Neural cell (in vitro differentiated cells): Measurements from ENCODE around the gene LHFPL6. TPM values are rescaled to one million over a fixed set of nuclear protein-coding genes. Genes with fewer than 3 reads are reported as not detected.

ENCODE experiments used
- H2AFZ ChIP-seq: fragments of 200-600, 300-800 bp; sonication (generic), shearing (Covaris generic); 2 replicates; pipeline ENCODE4 v1.6.0; 2014; ENCODE audit warnings: low read depth, mild to moderate bottlenecking, antibody characterized with exemption, low read length, moderate library complexity
- H3F3A ChIP-seq: fragments of 200-600 bp; shearing (Covaris generic); 2 replicates; pipeline ENCODE4 v1.6.1; 2016; ENCODE audit warnings: mild to moderate bottlenecking, moderate library complexity, mixed read lengths, antibody characterized with exemption, low read length; ENCODE audit not compliant: insufficient read depth, poor library complexity, severe bottlenecking
- H3K27ac ChIP-seq: fragments of 200-600, 300-800 bp; sonication (generic), shearing (Covaris generic); 2 replicates; pipeline ENCODE4 v1.5.1; 2014; ENCODE audit warnings: mild to moderate bottlenecking, low read length, moderate library complexity
- H3K27me3 ChIP-seq: fragments of 300-800, 200-600 bp; sonication (generic), shearing (Covaris generic); 2 replicates; pipeline ENCODE4 v1.6.0; 2014; ENCODE audit warnings: mild to moderate bottlenecking, low read depth, low read length, moderate library complexity; ENCODE audit not compliant: insufficient read depth
- H3K36me3 ChIP-seq: fragments of 300-800, 200-600 bp; sonication (generic), shearing (Covaris generic); 2 replicates; pipeline ENCODE4 v1.5.1; 2014; ENCODE audit warnings: mild to moderate bottlenecking, antibody characterized with exemption, low read length, moderate library complexity; ENCODE audit not compliant: insufficient read depth
- H3K4me2 ChIP-seq: fragments of 300-800, 200-600 bp; sonication (generic), shearing (Covaris generic); 2 replicates; pipeline ENCODE4 v1.6.0; 2014; ENCODE audit warnings: mild to moderate bottlenecking, low read length
- H3K4me3 ChIP-seq: fragments of 300-800, 200-600 bp; sonication (generic), shearing (Covaris generic); 2 replicates; pipeline ENCODE4 v1.5.1; 2014; ENCODE audit warnings: mild to moderate bottlenecking, low read length, moderate library complexity
- H3K79me2 ChIP-seq: fragments of 200-600 bp; shearing (Covaris generic); replicated peaks from 2 replicates; pipeline ENCODE4 v1.6.0; 2014; ENCODE audit warnings: mild to moderate bottlenecking, low read length, moderate library complexity; ENCODE audit not compliant: insufficient read depth
- H3K9ac ChIP-seq: fragments of 300-800, 200-600 bp; sonication (generic), shearing (Covaris generic); 2 replicates; pipeline ENCODE4 v1.6.1; 2016; ENCODE audit warnings: mild to moderate bottlenecking, low read length, mixed read lengths
- H3K9me2 ChIP-seq: fragments of 200-600 bp; shearing (Covaris generic); 2 replicates; pipeline ENCODE4 v1.6.1; 2016; ENCODE audit warnings: mild to moderate bottlenecking, low read length, mixed read lengths; ENCODE audit not compliant: insufficient read depth
- H3K9me3 ChIP-seq: fragments of 200-600, 300-800 bp; sonication (generic), shearing (Covaris generic); 2 replicates; pipeline ENCODE4 v1.6.1; 2016; ENCODE audit warnings: mild to moderate bottlenecking, mixed run types, low read length, moderate library complexity, mixed read lengths
- H4K20me1 ChIP-seq: fragments of 200-600 bp; shearing (Covaris generic); 2 replicates; pipeline ENCODE4 v1.6.1; 2016; ENCODE audit warnings: mild to moderate bottlenecking, mixed run types; ENCODE audit not compliant: insufficient read depth
- EP300 ChIP-seq: fragments of 450-650 bp; conservative IDR thresholded peaks from 2 replicates; pipeline ENCODE4 v1.6.1; 2014; ENCODE audit warnings: antibody characterized with exemption, mild to moderate bottlenecking, moderate library complexity; ENCODE audit not compliant: poor library complexity, severe bottlenecking
- EZH2 ChIP-seq: fragments of 200-600, 300-800 bp; shearing (Covaris generic), sonication (generic); IDR thresholded peaks from 2 replicates; pipeline ENCODE4 v1.6.1; 2014; ENCODE audit warnings: antibody characterized with exemption, low read length, borderline replicate concordance, mild to moderate bottlenecking; ENCODE audit not compliant: insufficient read depth, poor library complexity, severe bottlenecking
- MXI1 ChIP-seq: fragments of 450-650 bp; conservative IDR thresholded peaks from 2 replicates; pipeline ENCODE4 v1.6.1; 2014; ENCODE audit warnings: antibody characterized with exemption, mild to moderate bottlenecking; ENCODE audit not compliant: poor library complexity, severe bottlenecking
- POLR2AphosphoS5 ChIP-seq: IDR thresholded peaks from 2 replicates; pipeline ENCODE4 v1.6.1; 2012
- RAD21 ChIP-seq: fragments of 450-650 bp; conservative IDR thresholded peaks from 2 replicates; pipeline ENCODE4 v1.6.1; 2014; ENCODE audit warnings: antibody characterized with exemption, mild to moderate bottlenecking, moderate library complexity
- REST ChIP-seq: IDR thresholded peaks from 2 replicates; pipeline ENCODE4 v1.6.1; 2012; ENCODE audit warnings: borderline replicate concordance
- SMC3 ChIP-seq: fragments of 450-650 bp; conservative IDR thresholded peaks from 2 replicates; pipeline ENCODE4 v1.6.1; 2014; ENCODE audit warnings: antibody characterized with exemption, mild to moderate bottlenecking, moderate library complexity; ENCODE audit not compliant: poor library complexity
- TAF1 ChIP-seq: IDR thresholded peaks from 2 replicates; pipeline ENCODE4 v1.6.1; 2012; ENCODE audit warnings: low read depth
- polyA plus RNA-seq: library from polyadenylated mRNA; depleted of rRNA; stranded (reverse); fragments of >200 nt; gene quantifications from 2 replicates; pipeline ENCODE4 v1.2.3, GENCODE V29; 2014
- TF ChIP-seq, protein P1 (sequence below): fragments of 450-650 bp; IDR thresholded peaks from 2 replicates; pipeline ENCODE4 v1.5.1; 2014; ENCODE audit warnings: antibody characterized with exemption, mild to moderate bottlenecking, moderate library complexity; ENCODE audit not compliant: poor library complexity, severe bottlenecking

The LHFPL6 gene
- polyA plus RNA-seq, 1 donor from 2014 or later = 36.3 TPM

DNA sequence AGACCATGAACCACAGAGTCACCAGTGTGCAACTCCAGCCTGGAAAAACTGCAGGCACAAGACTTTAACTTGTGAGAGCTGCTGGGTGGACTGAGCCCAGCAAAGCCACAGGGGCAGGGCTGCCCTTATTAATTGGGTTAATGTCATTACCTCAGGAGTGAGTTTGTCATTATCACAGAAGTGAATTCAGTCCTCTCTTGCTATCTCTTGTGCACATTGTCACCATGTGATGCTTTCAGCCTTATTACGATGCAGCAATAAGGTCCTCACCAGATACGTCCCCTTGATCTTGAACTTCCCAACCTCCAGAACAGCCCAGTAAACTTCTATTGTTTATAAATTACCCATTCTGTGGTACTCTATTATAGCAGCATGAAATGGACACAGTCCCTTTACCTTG lies 158.1 kb downstream of the LHFPL6 start:
- Histone ChIP-seq H3K79me2 (no peaks in the 10 kb centered on the region), H3K27me3 (no peaks in the 10 kb centered on the region), H4K20me1 (no peaks in the 10 kb centered on the region), H3K9me2 (no peaks in the 10 kb centered on the region), H3K9ac (no peak overlapping the region), H2AFZ (no peak overlapping the region), H3K27ac (no peak overlapping the region), H3K9me3 (no peaks in the 10 kb centered on the region), H3K36me3 (no peaks in the 10 kb centered on the region), H3K4me3 (no peak overlapping the region), H3F3A (no peaks in the 10 kb centered on the region), H3K4me2 (no peak overlapping the region)
- no peak for TF ChIP-seq SMC3
- no peak for TF ChIP-seq MXI1
- TF ChIP-seq POLR2AphosphoS5 = no peak
- TF ChIP-seq EZH2 = no peak
- TF ChIP-seq RAD21 = no peak
- TF ChIP-seq, protein P1, sequence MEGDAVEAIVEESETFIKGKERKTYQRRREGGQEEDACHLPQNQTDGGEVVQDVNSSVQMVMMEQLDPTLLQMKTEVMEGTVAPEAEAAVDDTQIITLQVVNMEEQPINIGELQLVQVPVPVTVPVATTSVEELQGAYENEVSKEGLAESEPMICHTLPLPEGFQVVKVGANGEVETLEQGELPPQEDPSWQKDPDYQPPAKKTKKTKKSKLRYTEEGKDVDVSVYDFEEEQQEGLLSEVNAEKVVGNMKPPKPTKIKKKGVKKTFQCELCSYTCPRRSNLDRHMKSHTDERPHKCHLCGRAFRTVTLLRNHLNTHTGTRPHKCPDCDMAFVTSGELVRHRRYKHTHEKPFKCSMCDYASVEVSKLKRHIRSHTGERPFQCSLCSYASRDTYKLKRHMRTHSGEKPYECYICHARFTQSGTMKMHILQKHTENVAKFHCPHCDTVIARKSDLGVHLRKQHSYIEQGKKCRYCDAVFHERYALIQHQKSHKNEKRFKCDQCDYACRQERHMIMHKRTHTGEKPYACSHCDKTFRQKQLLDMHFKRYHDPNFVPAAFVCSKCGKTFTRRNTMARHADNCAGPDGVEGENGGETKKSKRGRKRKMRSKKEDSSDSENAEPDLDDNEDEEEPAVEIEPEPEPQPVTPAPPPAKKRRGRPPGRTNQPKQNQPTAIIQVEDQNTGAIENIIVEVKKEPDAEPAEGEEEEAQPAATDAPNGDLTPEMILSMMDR = no peak
- no peak for TF ChIP-seq EP300
- no peak for TF ChIP-seq REST
- no peak for TF ChIP-seq TAF1

GRCh38 chr13:39433651-39434050 lies 169.3 kb downstream of the LHFPL6 start:
- Histone ChIP-seq H3K9me2 (no peaks in the 10 kb centered on the region), H3K79me2 (no peaks in the 10 kb centered on the region), H3K27ac (no peak overlapping the region), H3K36me3 (no peaks in the 10 kb centered on the region), H3K27me3 (no peaks in the 10 kb centered on the region), H2AFZ (no peak overlapping the region), H3K9ac (no peak overlapping the region), H3F3A (no peaks in the 10 kb centered on the region), H3K4me3 (no peak overlapping the region), H3K9me3 (no peaks in the 10 kb centered on the region), H4K20me1 (no peaks in the 10 kb centered on the region), H3K4me2 (no peak overlapping the region)
- TF ChIP-seq EP300 = no peak
- TF ChIP-seq POLR2AphosphoS5 = no peak
- TF ChIP-seq SMC3 = no peak
- no peak for TF ChIP-seq MXI1
- TF ChIP-seq REST = no peak
- no peak for TF ChIP-seq EZH2
- TF ChIP-seq TAF1 = no peak
- no peak for TF ChIP-seq RAD21
- TF ChIP-seq, protein P1 = no peak
